Measurements from ENCODE around the gene TSC22D1. TPM values are rescaled to one million over a fixed set of nuclear protein-coding genes. Genes with fewer than 3 reads are reported as not detected.

The TSC22D1 gene
- total RNA-seq, 2 donors from 2014 or later = 95.9 to 107 TPM

DNA sequence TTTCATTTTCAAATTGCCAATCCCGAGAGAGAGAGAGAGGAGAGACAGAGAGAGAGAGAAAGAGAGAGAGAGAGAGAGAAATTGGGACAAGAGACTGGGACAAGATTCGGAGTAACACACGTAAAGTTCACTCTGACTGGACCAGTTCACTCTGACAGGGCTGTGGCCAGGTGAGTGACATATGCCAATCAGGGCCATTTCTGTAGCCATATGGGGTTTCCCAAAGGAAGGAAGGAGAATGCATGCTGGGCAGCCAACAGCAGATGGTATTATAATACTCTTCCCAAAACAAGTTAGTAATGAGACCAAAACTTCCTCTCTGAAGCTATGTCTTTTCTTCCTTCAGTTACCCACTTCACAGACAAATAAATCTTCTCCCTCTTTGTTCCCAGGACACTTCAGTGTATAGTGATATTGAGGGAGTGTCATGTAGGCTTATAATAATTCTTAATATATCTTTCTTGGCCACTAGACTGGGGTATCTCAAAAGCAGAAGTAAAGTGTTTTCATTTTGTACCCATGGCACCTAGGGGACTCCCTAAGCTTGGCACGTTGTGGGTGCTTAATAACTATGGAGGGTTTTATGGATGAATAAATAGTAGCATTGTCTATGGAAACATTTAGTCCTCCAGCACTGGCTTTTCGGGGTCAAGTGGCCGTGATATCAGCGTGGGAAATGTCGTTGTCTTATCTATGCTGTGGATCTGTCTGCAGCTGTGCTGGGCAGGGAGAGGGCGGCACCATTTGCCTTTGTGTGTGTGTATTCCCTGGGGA is 150.9 kb downstream of the TSC22D1 start:
- Mint-ChIP-seq H3K27me3 (ENCODE audit: insufficient read depth) (peaks cover 14% of the 10 kb centered on the region), H3K27ac (no peak overlapping the region), H3K4me3 (no peak overlapping the region), H3K9me3 (peaks cover 6% of the 10 kb centered on the region), H3K4me1 (peaks cover 10% of the 10 kb centered on the region), H3K36me3 (ENCODE audit: low read depth) (peaks cover 6% of the 10 kb centered on the region)
- Histone ChIP-seq H3K9ac (ENCODE audit: extremely low read depth, low read length, poor library complexity, severe bottlenecking) (no peak overlapping the region), H3K4me3 (ENCODE audit: low read length) (no peak overlapping the region), H3K27me3 (ENCODE audit: control insufficient read depth, insufficient read depth, low read length, poor library complexity, severe bottlenecking) (no peaks in the 10 kb centered on the region), H3K4me1 (ENCODE audit: control insufficient read depth, insufficient read depth, low read length) (no peaks in the 10 kb centered on the region), H3K27ac (ENCODE audit: low read depth, low read length) (no peak overlapping the region), H3K36me3 (ENCODE audit: control insufficient read depth, insufficient read depth, low read length) (no peaks in the 10 kb centered on the region), H3K9me3 (ENCODE audit: control insufficient read depth, low read length) (no peaks in the 10 kb centered on the region)
- DNase-seq = peak; percentile 52
- TF ChIP-seq, protein P1, sequence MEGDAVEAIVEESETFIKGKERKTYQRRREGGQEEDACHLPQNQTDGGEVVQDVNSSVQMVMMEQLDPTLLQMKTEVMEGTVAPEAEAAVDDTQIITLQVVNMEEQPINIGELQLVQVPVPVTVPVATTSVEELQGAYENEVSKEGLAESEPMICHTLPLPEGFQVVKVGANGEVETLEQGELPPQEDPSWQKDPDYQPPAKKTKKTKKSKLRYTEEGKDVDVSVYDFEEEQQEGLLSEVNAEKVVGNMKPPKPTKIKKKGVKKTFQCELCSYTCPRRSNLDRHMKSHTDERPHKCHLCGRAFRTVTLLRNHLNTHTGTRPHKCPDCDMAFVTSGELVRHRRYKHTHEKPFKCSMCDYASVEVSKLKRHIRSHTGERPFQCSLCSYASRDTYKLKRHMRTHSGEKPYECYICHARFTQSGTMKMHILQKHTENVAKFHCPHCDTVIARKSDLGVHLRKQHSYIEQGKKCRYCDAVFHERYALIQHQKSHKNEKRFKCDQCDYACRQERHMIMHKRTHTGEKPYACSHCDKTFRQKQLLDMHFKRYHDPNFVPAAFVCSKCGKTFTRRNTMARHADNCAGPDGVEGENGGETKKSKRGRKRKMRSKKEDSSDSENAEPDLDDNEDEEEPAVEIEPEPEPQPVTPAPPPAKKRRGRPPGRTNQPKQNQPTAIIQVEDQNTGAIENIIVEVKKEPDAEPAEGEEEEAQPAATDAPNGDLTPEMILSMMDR (conservative IDR thresholded peaks at IDR 0.05) = no peak
- WGBS, 2 experiments (ENCODE audit: insufficient coverage in 1 of 2, insufficient read length in 1 of 2) = 87 to 93% methylated on average over 8 to 9 of the region's 9 CpGs

DNA sequence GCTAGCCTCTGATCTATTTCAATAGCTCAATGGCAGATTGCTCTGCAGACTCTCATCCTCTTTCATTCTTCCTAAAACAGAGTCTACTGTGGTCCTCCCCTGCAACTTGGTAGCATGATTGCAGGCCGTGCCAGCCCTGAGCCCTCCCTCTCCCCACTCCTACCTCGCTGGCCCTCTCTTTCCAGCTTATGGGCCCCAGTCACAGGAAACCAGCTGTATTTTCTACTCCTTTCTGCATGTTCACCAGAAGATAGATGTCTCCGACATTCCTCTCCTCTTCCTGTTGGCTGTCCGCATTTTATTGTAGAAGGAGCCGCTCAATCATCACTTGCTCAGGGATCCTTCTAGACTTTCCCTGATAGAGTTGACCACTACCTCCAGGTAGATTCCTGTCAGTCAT is 152.3 kb downstream of the TSC22D1 start:
- no peak overlapping the region for H3K4me3 ChIP-seq (ENCODE audit: low read length)
- no peaks in the 10 kb centered on the region for H3K4me1 ChIP-seq (ENCODE audit: control insufficient read depth, insufficient read depth, low read length)
- TF ChIP-seq, protein P1 (conservative IDR thresholded peaks at IDR 0.05) = no peak
- Mint-ChIP-seq H3K4me3 (no peak overlapping the region), H3K9me3 (peaks cover 6% of the 10 kb centered on the region), H3K27ac (no peak overlapping the region), H3K36me3 (ENCODE audit: low read depth) (peaks cover 6% of the 10 kb centered on the region), H3K4me1 (peaks cover 10% of the 10 kb centered on the region), H3K27me3 (ENCODE audit: insufficient read depth) (peaks cover 14% of the 10 kb centered on the region)
- peak; percentile 19 for DNase-seq
- H3K9ac ChIP-seq (ENCODE audit: extremely low read depth, low read length, poor library complexity, severe bottlenecking) = no peak overlapping the region
- 98 to 100% methylated on average over 5 of the region's 5 CpGs for WGBS, 2 experiments (ENCODE audit: insufficient coverage in 1 of 2, insufficient read length in 1 of 2)
- H3K27me3 ChIP-seq (ENCODE audit: control insufficient read depth, insufficient read depth, low read length, poor library complexity, severe bottlenecking) = no peaks in the 10 kb centered on the region
- H3K27ac ChIP-seq (ENCODE audit: low read depth, low read length) = no peak overlapping the region
- H3K36me3 ChIP-seq (ENCODE audit: control insufficient read depth, insufficient read depth, low read length) = no peaks in the 10 kb centered on the region
- H3K9me3 ChIP-seq (ENCODE audit: control insufficient read depth, low read length) = no peaks in the 10 kb centered on the region

DNA sequence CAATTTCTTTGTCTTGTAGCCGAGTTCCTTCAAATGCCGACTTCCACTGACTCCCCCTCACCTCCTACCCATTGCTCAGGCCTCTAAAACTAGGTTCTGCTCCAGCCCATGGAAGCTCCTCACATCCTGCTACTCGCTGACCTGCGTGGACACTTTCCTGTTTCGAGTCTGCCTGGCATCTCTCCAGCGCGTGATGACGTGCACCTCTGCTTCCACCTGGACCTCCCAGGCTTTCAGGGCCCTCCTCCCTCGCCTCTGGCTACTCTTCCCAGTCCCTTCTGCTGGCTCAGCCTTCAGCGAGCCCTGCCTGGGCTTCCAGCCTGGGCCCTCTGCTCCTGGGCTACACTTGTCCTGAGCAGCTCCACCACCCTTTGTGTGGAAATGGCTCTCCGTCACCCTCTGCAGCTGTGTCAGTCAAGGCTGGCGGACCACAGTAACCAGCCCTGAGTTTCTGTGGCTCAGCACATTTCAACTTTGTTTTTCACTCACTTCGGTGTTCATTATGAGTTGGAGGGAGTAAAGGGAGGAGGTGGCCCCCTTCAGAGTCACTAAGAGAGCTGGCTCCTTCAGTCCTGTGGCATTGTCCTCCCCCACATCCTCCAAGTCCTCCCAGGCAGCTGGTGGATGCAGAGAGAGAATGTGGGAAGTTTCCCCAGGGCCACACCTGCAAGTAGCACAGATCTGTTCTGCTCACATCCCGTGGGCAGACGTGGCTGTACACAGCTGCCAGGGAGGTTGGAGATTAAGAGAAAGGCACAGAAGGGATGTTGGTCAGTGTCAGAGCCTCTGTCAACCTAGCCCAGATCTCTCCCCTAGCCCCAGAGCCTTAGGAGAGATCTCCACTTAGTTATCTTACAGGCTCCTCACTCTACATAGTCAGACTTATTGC is 153.1 kb downstream of the TSC22D1 start:
- Histone ChIP-seq H3K36me3 (ENCODE audit: control insufficient read depth, insufficient read depth, low read length) (no peaks in the 10 kb centered on the region), H3K9ac (ENCODE audit: extremely low read depth, low read length, poor library complexity, severe bottlenecking) (no peak overlapping the region), H3K27me3 (ENCODE audit: control insufficient read depth, insufficient read depth, low read length, poor library complexity, severe bottlenecking) (no peaks in the 10 kb centered on the region), H3K9me3 (ENCODE audit: control insufficient read depth, low read length) (no peaks in the 10 kb centered on the region), H3K27ac (ENCODE audit: low read depth, low read length) (no peak overlapping the region), H3K4me3 (ENCODE audit: low read length) (no peak overlapping the region), H3K4me1 (ENCODE audit: control insufficient read depth, insufficient read depth, low read length) (no peaks in the 10 kb centered on the region)
- peaks cover 14% of the 10 kb centered on the region for H3K27me3 Mint-ChIP-seq (ENCODE audit: insufficient read depth)
- TF ChIP-seq, protein P1 (conservative IDR thresholded peaks at IDR 0.05) = no peak
- WGBS, 2 experiments (ENCODE audit: insufficient coverage in 1 of 2, insufficient read length in 1 of 2) = 90 to 94% methylated on average over 9 to 15 of the region's 15 CpGs
- H3K4me3 Mint-ChIP-seq = no peak overlapping the region
- peak; percentile 42 for DNase-seq
- peaks cover 10% of the 10 kb centered on the region for H3K4me1 Mint-ChIP-seq
- peaks cover 6% of the 10 kb centered on the region for H3K9me3 Mint-ChIP-seq
- no peak overlapping the region for H3K27ac Mint-ChIP-seq
- peaks cover 6% of the 10 kb centered on the region for H3K36me3 Mint-ChIP-seq (ENCODE audit: low read depth)
